ENCODE data around the gene ERAP2. TPM values are rescaled to one million over a fixed set of nuclear protein-coding genes. Genes with fewer than 3 reads are reported as not detected.

The ERAP2 gene
- total and polyA plus RNA-seq, 7 donors: 0.60 to 44.9 (median 7.7) TPM

- intact Hi-C loops (cut with DNase I): no loop called here
- WGBS, 2 donors: 62 to 95% methylated on average over 4 of the region's 4 CpGs
- DNase-seq: no peak
- no peaks in the 10 kb centered on the region for H3K27me3 ChIP-seq
- H3K4me1 ChIP-seq: peaks cover under 1 to 31% (median 17%) of the 10 kb centered on the region in 4 donors
- H3K4me3 ChIP-seq: no peak overlapping the region
- no peaks in the 10 kb centered on the region for H3K9me3 ChIP-seq
- H3K27ac ChIP-seq: no peak overlapping the region
- no peak for TF ChIP-seq EP300 (IDR thresholded peaks at IDR 0.05)
- TF ChIP-seq POLR2AphosphoS5 (IDR thresholded peaks at IDR 0.05): no peak
- TF ChIP-seq, protein P1, sequence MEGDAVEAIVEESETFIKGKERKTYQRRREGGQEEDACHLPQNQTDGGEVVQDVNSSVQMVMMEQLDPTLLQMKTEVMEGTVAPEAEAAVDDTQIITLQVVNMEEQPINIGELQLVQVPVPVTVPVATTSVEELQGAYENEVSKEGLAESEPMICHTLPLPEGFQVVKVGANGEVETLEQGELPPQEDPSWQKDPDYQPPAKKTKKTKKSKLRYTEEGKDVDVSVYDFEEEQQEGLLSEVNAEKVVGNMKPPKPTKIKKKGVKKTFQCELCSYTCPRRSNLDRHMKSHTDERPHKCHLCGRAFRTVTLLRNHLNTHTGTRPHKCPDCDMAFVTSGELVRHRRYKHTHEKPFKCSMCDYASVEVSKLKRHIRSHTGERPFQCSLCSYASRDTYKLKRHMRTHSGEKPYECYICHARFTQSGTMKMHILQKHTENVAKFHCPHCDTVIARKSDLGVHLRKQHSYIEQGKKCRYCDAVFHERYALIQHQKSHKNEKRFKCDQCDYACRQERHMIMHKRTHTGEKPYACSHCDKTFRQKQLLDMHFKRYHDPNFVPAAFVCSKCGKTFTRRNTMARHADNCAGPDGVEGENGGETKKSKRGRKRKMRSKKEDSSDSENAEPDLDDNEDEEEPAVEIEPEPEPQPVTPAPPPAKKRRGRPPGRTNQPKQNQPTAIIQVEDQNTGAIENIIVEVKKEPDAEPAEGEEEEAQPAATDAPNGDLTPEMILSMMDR (IDR thresholded peaks at IDR 0.05): no peak
- TF ChIP-seq POLR2A (IDR thresholded peaks at IDR 0.05): no peak
- no peaks in the 10 kb centered on the region for H3K36me3 ChIP-seq
Measured at GRCh38 chr5:96941140-96941539, 64.8 kb downstream of the ERAP2 start.

- H3K36me3 ChIP-seq: no peaks in the 10 kb centered on the region
- intact Hi-C loops (cut with DNase I): no loop called here
- TF ChIP-seq, protein P1 (IDR thresholded peaks at IDR 0.05): no peak
- WGBS, 2 donors: 94 to 96% methylated on average over 9 of the region's 9 CpGs
- DNase-seq: no peak
- no peaks in the 10 kb centered on the region for H3K27me3 ChIP-seq
- peaks cover 0 to 25% (median 15%) of the 10 kb centered on the region in 4 donors for H3K4me1 ChIP-seq
- no peak overlapping the region for H3K27ac ChIP-seq
- no peak overlapping the region for H3K4me3 ChIP-seq
- H3K9me3 ChIP-seq: no peaks in the 10 kb centered on the region
Measured at GRCh38 chr5:96942078-96942477, 65.8 kb downstream of the ERAP2 start.

GRCh38 chr5:96942911-96943310, 66.6 kb downstream of the ERAP2 start:
- intact Hi-C loops (cut with DNase I): no loop called here

GRCh38 chr5:96943799-96944198, 67.5 kb downstream of the ERAP2 start:
- DNase-seq: no peak
- intact Hi-C loops (cut with DNase I): no loop called here
- no peaks in the 10 kb centered on the region for H3K27me3 ChIP-seq
- no peak overlapping the region for H3K4me3 ChIP-seq
- peaks cover 0 to 8% (median 2%) of the 10 kb centered on the region in 4 donors for H3K4me1 ChIP-seq
- no peak for TF ChIP-seq EP300 (IDR thresholded peaks at IDR 0.05)
- TF ChIP-seq, protein P1 (IDR thresholded peaks at IDR 0.05): no peak
- no peak for TF ChIP-seq POLR2AphosphoS5 (IDR thresholded peaks at IDR 0.05)
- TF ChIP-seq POLR2A (IDR thresholded peaks at IDR 0.05): no peak
- no peak overlapping the region for H3K27ac ChIP-seq
- no peaks in the 10 kb centered on the region for H3K36me3 ChIP-seq
- no peaks in the 10 kb centered on the region for H3K9me3 ChIP-seq
- WGBS, 2 donors: 88 to 92% methylated on average over 1 of the region's 1 CpG

More at GRCh38 chr5:96942911-96943310, 66.6 kb downstream of the ERAP2 start:
- TF ChIP-seq EP300 (IDR thresholded peaks at IDR 0.05) (no peak), POLR2AphosphoS5 (IDR thresholded peaks at IDR 0.05) (no peak), POLR2A (IDR thresholded peaks at IDR 0.05) (no peak)
- TF ChIP-seq, protein P1 (IDR thresholded peaks at IDR 0.05): no peak
- 95 to 97% methylated on average over 1 of the region's 1 CpG for WGBS, 2 donors
- Histone ChIP-seq H3K27ac (no peak overlapping the region), H3K4me3 (no peak overlapping the region), H3K27me3 (no peaks in the 10 kb centered on the region), H3K4me1 (peaks cover 0 to 17% (median 6%) of the 10 kb centered on the region in 4 donors), H3K9me3 (no peaks in the 10 kb centered on the region), H3K36me3 (no peaks in the 10 kb centered on the region)
- DNase-seq: no peak

Data from sigmoid colon (tissue), 7 donors.